HEK293 (cell line): ENCODE data around the gene CCN2.

ENCODE experiments used
- KLF8 ChIP-seq: fragments of 450-650 bp; formaldehyde crosslinking; IDR thresholded peaks from 2 replicates; pipeline ENCODE4 v1.5.1; 2016; ENCODE audit warnings: missing biosample characterization, missing genetic modification characterization
- OSR2 ChIP-seq: fragments of 450-650 bp; formaldehyde crosslinking; IDR thresholded peaks from 2 replicates; pipeline ENCODE4 v1.5.1; 2016; ENCODE audit warnings: missing biosample characterization, missing genetic modification characterization
- TCF7L2 ChIP-seq: IDR thresholded peaks from 2 replicates; pipeline ENCODE4 v1.6.1; 2011; ENCODE audit warnings: low read depth, mild to moderate bottlenecking, inconsistent platforms, low read length, moderate library complexity, borderline replicate concordance
- YY1 ChIP-seq: fragments of 450-650 bp; formaldehyde crosslinking; IDR thresholded peaks from 2 replicates; pipeline ENCODE4 v1.5.1; 2018; ENCODE audit warnings: missing biosample characterization, missing genetic modification characterization
- ZBTB21 ChIP-seq: fragments of 450-650 bp; formaldehyde crosslinking; IDR thresholded peaks from 2 replicates; pipeline ENCODE4 v1.5.1; 2017; ENCODE audit warnings: missing biosample characterization, missing genetic modification characterization
- ZNF132 ChIP-seq: fragments of 450-650 bp; formaldehyde crosslinking; IDR thresholded peaks from 2 replicates; pipeline ENCODE4 v1.5.1; 2017; ENCODE audit warnings: missing biosample characterization, missing genetic modification characterization, borderline replicate concordance
- ZNF366 ChIP-seq: fragments of 450-650 bp; formaldehyde crosslinking; conservative IDR thresholded peaks from 2 replicates; pipeline ENCODE4 v1.5.1; 2016; ENCODE audit warnings: missing biosample characterization, missing genetic modification characterization
- ZNF404 ChIP-seq: fragments of 450-650 bp; formaldehyde crosslinking; IDR thresholded peaks from 2 replicates; pipeline ENCODE4 v1.5.1; 2017; ENCODE audit warnings: missing biosample characterization, missing genetic modification characterization
- ZNF561 ChIP-seq: fragments of 450-650 bp; IDR thresholded peaks from 2 replicates; pipeline ENCODE4 v1.5.1; 2018; ENCODE audit warnings: missing biosample characterization, missing genetic modification characterization, borderline replicate concordance
- ZNF596 ChIP-seq: fragments of 450-650 bp; IDR thresholded peaks from 2 replicates; pipeline ENCODE4 v1.5.0; 2018; ENCODE audit warnings: missing biosample characterization, mild to moderate bottlenecking, missing genetic modification characterization, moderate library complexity
- ZNF629 ChIP-seq: fragments of 450-650 bp; formaldehyde crosslinking; IDR thresholded peaks from 2 replicates; pipeline ENCODE4 v1.5.1; 2017; ENCODE audit warnings: missing biosample characterization, missing genetic modification characterization
- ZNF76 ChIP-seq: fragments of 450-650 bp; formaldehyde crosslinking; IDR thresholded peaks from 2 replicates; pipeline ENCODE4; 2016; ENCODE audit warnings: low read depth, missing biosample characterization, missing genetic modification characterization, borderline replicate concordance
- ZNF768 ChIP-seq: fragments of 450-650 bp; formaldehyde crosslinking; IDR thresholded peaks from 2 replicates; pipeline ENCODE4 v1.5.1; 2018; ENCODE audit warnings: missing biosample characterization, mild to moderate bottlenecking, missing genetic modification characterization
- TF ChIP-seq, protein P1 (sequence below): fragments of 450-650 bp; formaldehyde crosslinking; IDR thresholded peaks from 2 replicates; pipeline ENCODE4 v1.5.1; 2016; ENCODE audit warnings: missing biosample characterization, missing genetic modification characterization
- TF ChIP-seq, protein P2 (sequence below): fragments of 450-650 bp; formaldehyde crosslinking; IDR thresholded peaks from 2 replicates; pipeline ENCODE4 v1.5.1; 2016; ENCODE audit warnings: missing biosample characterization, missing genetic modification characterization
- TF ChIP-seq, protein P3 (sequence below): fragments of 450-650 bp; formaldehyde crosslinking; IDR thresholded peaks from 2 replicates; pipeline ENCODE4 v1.5.1; 2016; ENCODE audit warnings: missing biosample characterization, missing genetic modification characterization
- TF ChIP-seq, protein P4 (sequence below): fragments of 450-650 bp; formaldehyde crosslinking; IDR thresholded peaks from 2 replicates; pipeline ENCODE4 v1.5.1; 2016; ENCODE audit warnings: missing biosample characterization, missing genetic modification characterization
- TF ChIP-seq, protein P5 (sequence below): fragments of 450-650 bp; formaldehyde crosslinking; optimal IDR thresholded peaks from 2 replicates; pipeline ENCODE3; 2016; ENCODE audit warnings: missing biosample characterization, mild to moderate bottlenecking, missing genetic modification characterization
- TF ChIP-seq, protein P6 (sequence below): IDR thresholded peaks from 2 replicates; pipeline ENCODE4 v1.6.1; 2011; ENCODE audit warnings: mild to moderate bottlenecking, low read depth, low read length, borderline replicate concordance
- TF ChIP-seq, protein P7 (sequence below): fragments of 450-650 bp; formaldehyde crosslinking; IDR thresholded peaks from 2 replicates; pipeline ENCODE4 v1.5.1; 2016; ENCODE audit warnings: missing biosample characterization, missing genetic modification characterization, low read depth
- TF ChIP-seq, protein P8 (sequence below): fragments of 450-650 bp; formaldehyde crosslinking; IDR thresholded peaks from 2 replicates; pipeline ENCODE4 v1.5.1; 2016; ENCODE audit warnings: missing biosample characterization, missing genetic modification characterization

The CCN2 gene

DNA sequence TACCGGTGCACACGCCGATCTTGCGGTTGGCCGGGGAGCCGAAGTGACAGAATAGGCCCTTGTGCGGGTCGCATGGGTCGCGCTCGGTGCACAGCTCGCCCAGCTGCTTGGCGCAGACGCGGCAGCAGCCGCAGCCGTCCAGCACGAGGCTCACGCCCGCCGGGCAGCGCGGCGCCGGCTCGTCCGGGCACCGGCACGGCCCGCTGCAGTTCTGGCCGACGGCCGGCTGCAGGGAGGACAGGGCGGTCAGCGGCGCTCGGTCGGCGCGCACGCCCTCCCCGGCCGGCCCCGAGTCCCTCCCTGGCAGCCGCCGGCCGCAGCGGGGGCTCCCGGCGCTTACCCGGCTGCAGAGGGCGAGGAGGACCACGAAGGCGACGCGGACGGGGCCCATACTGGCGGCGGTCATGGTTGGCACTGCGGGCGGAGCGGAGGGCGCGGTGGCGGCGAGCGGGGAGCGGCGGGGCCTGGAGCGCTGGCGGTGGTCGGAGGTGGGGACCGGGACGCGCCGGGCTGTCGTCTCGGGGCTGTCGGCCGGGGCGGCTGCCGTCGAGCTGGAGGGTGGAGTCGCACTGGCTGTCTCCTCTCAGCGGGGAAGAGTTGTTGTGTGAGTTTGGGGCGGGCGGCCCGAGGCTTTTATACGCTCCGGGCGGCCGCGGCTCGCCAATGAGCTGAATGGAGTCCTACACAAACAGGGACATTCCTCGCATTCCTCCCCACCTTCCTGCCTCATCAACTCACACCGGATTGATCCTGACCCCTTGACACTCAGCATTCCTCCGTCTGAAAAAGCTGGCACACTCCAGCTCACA lies at the start of gene CCN2 (continued):
- TF ChIP-seq, protein P1, sequence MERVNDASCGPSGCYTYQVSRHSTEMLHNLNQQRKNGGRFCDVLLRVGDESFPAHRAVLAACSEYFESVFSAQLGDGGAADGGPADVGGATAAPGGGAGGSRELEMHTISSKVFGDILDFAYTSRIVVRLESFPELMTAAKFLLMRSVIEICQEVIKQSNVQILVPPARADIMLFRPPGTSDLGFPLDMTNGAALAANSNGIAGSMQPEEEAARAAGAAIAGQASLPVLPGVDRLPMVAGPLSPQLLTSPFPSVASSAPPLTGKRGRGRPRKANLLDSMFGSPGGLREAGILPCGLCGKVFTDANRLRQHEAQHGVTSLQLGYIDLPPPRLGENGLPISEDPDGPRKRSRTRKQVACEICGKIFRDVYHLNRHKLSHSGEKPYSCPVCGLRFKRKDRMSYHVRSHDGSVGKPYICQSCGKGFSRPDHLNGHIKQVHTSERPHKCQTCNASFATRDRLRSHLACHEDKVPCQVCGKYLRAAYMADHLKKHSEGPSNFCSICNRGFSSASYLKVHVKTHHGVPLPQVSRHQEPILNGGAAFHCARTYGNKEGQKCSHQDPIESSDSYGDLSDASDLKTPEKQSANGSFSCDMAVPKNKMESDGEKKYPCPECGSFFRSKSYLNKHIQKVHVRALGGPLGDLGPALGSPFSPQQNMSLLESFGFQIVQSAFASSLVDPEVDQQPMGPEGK (tag by site-specific recombination) = 0 out of 2 replicates have a peak, but pooled peaks have one; percentile 21
- TF ChIP-seq, protein P2, sequence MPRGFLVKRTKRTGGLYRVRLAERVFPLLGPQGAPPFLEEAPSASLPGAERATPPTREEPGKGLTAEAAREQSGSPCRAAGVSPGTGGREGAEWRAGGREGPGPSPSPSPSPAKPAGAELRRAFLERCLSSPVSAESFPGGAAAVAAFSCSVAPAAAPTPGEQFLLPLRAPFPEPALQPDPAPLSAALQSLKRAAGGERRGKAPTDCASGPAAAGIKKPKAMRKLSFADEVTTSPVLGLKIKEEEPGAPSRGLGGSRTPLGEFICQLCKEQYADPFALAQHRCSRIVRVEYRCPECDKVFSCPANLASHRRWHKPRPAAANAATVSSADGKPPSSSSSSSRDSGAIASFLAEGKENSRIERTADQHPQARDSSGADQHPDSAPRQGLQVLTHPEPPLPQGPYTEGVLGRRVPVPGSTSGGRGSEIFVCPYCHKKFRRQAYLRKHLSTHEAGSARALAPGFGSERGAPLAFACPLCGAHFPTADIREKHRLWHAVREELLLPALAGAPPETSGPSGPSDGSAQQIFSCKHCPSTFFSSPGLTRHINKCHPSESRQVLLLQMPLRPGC (tag by site-specific recombination) = peak; percentile 94
- TF ChIP-seq ZNF768 (no peak), OSR2 (no peak), ZNF404 (tag by site-specific recombination) (no peak), ZNF366 (tag by site-specific recombination) (peak; percentile 61), ZNF561 (tag by site-specific recombination) (peak; percentile 55; the same call in 1 of the 2 replicates), ZNF76 (no peak), ZNF132 (tag by site-specific recombination) (no peak), ZNF596 (tag by site-specific recombination) (0 out of 2 replicates have a peak, but pooled peaks have one; percentile 24), ZBTB21 (tag by site-specific recombination) (no peak), TCF7L2 (no peak), KLF8 (tag by site-specific recombination) (peak; percentile 50; the same call in 1 of the 2 replicates), YY1 (no peak), ZNF629 (tag by site-specific recombination) (no peak; the same call in 1 of the 2 replicates)
- TF ChIP-seq, protein P3, sequence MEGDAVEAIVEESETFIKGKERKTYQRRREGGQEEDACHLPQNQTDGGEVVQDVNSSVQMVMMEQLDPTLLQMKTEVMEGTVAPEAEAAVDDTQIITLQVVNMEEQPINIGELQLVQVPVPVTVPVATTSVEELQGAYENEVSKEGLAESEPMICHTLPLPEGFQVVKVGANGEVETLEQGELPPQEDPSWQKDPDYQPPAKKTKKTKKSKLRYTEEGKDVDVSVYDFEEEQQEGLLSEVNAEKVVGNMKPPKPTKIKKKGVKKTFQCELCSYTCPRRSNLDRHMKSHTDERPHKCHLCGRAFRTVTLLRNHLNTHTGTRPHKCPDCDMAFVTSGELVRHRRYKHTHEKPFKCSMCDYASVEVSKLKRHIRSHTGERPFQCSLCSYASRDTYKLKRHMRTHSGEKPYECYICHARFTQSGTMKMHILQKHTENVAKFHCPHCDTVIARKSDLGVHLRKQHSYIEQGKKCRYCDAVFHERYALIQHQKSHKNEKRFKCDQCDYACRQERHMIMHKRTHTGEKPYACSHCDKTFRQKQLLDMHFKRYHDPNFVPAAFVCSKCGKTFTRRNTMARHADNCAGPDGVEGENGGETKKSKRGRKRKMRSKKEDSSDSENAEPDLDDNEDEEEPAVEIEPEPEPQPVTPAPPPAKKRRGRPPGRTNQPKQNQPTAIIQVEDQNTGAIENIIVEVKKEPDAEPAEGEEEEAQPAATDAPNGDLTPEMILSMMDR (tag by site-specific recombination) = peak; percentile 14; the same call in 1 of the 2 replicates
- TF ChIP-seq, protein P4, sequence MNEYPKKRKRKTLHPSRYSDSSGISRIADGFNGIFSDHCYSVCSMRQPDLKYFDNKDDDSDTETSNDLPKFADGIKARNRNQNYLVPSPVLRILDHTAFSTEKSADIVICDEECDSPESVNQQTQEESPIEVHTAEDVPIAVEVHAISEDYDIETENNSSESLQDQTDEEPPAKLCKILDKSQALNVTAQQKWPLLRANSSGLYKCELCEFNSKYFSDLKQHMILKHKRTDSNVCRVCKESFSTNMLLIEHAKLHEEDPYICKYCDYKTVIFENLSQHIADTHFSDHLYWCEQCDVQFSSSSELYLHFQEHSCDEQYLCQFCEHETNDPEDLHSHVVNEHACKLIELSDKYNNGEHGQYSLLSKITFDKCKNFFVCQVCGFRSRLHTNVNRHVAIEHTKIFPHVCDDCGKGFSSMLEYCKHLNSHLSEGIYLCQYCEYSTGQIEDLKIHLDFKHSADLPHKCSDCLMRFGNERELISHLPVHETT (tag by site-specific recombination) = peak; percentile 44; the same call in 1 of the 2 replicates
- TF ChIP-seq, protein P5, sequence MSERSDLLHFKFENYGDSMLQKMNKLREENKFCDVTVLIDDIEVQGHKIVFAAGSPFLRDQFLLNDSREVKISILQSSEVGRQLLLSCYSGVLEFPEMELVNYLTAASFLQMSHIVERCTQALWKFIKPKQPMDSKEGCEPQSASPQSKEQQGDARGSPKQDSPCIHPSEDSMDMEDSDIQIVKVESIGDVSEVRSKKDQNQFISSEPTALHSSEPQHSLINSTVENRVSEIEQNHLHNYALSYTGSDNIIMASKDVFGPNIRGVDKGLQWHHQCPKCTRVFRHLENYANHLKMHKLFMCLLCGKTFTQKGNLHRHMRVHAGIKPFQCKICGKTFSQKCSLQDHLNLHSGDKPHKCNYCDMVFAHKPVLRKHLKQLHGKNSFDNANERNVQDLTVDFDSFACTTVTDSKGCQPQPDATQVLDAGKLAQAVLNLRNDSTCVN (tag by site-specific recombination) = peak; percentile 77
- TF ChIP-seq, protein P6, sequence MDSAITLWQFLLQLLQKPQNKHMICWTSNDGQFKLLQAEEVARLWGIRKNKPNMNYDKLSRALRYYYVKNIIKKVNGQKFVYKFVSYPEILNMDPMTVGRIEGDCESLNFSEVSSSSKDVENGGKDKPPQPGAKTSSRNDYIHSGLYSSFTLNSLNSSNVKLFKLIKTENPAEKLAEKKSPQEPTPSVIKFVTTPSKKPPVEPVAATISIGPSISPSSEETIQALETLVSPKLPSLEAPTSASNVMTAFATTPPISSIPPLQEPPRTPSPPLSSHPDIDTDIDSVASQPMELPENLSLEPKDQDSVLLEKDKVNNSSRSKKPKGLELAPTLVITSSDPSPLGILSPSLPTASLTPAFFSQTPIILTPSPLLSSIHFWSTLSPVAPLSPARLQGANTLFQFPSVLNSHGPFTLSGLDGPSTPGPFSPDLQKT = no peak
- TF ChIP-seq, protein P7, sequence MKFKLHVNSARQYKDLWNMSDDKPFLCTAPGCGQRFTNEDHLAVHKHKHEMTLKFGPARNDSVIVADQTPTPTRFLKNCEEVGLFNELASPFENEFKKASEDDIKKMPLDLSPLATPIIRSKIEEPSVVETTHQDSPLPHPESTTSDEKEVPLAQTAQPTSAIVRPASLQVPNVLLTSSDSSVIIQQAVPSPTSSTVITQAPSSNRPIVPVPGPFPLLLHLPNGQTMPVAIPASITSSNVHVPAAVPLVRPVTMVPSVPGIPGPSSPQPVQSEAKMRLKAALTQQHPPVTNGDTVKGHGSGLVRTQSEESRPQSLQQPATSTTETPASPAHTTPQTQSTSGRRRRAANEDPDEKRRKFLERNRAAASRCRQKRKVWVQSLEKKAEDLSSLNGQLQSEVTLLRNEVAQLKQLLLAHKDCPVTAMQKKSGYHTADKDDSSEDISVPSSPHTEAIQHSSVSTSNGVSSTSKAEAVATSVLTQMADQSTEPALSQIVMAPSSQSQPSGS (tag by site-specific recombination) = no peak
- TF ChIP-seq, protein P8, sequence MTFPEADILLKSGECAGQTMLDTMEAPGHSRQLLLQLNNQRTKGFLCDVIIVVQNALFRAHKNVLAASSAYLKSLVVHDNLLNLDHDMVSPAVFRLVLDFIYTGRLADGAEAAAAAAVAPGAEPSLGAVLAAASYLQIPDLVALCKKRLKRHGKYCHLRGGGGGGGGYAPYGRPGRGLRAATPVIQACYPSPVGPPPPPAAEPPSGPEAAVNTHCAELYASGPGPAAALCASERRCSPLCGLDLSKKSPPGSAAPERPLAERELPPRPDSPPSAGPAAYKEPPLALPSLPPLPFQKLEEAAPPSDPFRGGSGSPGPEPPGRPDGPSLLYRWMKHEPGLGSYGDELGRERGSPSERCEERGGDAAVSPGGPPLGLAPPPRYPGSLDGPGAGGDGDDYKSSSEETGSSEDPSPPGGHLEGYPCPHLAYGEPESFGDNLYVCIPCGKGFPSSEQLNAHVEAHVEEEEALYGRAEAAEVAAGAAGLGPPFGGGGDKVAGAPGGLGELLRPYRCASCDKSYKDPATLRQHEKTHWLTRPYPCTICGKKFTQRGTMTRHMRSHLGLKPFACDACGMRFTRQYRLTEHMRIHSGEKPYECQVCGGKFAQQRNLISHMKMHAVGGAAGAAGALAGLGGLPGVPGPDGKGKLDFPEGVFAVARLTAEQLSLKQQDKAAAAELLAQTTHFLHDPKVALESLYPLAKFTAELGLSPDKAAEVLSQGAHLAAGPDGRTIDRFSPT (tag by site-specific recombination) = peak; percentile 41; the same call in 1 of the 2 replicates
